Measurements from ENCODE around the gene FRMD4A.

DNA sequence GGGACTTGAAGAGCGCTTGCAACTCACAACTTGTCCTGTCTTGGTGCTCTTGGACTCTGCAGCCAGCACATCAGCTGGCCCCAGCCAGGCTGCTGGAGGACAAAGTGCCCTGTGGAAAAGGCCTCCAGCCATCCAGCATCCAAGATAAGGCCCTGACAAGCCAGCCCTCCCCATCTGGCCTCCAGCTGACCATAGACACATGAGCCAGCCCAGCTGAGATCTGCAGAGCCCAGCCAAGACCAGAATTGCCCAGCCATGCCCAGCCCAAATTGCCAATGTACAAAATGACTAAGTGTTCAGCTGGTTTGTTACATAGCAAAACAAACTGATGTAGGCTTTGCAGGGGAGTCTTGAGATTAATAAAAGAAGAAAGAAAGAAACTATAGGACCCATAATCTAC, 36.0 kb upstream of the FRMD4A start:
- TF ChIP-seq, protein P1, sequence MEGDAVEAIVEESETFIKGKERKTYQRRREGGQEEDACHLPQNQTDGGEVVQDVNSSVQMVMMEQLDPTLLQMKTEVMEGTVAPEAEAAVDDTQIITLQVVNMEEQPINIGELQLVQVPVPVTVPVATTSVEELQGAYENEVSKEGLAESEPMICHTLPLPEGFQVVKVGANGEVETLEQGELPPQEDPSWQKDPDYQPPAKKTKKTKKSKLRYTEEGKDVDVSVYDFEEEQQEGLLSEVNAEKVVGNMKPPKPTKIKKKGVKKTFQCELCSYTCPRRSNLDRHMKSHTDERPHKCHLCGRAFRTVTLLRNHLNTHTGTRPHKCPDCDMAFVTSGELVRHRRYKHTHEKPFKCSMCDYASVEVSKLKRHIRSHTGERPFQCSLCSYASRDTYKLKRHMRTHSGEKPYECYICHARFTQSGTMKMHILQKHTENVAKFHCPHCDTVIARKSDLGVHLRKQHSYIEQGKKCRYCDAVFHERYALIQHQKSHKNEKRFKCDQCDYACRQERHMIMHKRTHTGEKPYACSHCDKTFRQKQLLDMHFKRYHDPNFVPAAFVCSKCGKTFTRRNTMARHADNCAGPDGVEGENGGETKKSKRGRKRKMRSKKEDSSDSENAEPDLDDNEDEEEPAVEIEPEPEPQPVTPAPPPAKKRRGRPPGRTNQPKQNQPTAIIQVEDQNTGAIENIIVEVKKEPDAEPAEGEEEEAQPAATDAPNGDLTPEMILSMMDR (IDR thresholded peaks at IDR 0.05; ENCODE audit: low read length), result no peak
- TF ChIP-seq EZH2 (optimal IDR thresholded peaks at IDR 0.05; ENCODE audit: low read depth, low read length), result no peak
- TF ChIP-seq EZH2phosphoT487 (IDR thresholded peaks at IDR 0.05; ENCODE audit: low read length), result no peak

Data from MM.1S (cell line).